Neuronal stem cell (in vitro differentiated cells): ENCODE results near the gene CDH23.
A peak's percentile ranks its signal among the peaks of the same experiment; 100 is the strongest.

Experiments used
- DNase-seq: peaks from one replicate; pipeline ENCODE4 v3.0.0-alpha.2; 2013; ENCODE audit warnings: low spot score
- H2AFZ ChIP-seq: one replicate; pipeline ENCODE4 v1.6.1; 2013; ENCODE audit warnings: mild to moderate bottlenecking, low read length, inconsistent platforms
- H2AK5ac ChIP-seq: 2 replicates; pipeline ENCODE4 v1.6.1; 2013; ENCODE audit warnings: low read depth, mild to moderate bottlenecking, inconsistent platforms, low read length, moderate library complexity, mixed read lengths
- H2BK120ac ChIP-seq: 2 replicates; pipeline ENCODE4 v1.6.1; 2013; ENCODE audit warnings: low read depth, mild to moderate bottlenecking, inconsistent platforms, low read length, moderate library complexity, mixed read lengths
- H2BK12ac ChIP-seq: one replicate; pipeline ENCODE4 v1.6.1; 2013; ENCODE audit warnings: low read length, inconsistent platforms
- H2BK15ac ChIP-seq: 2 replicates; pipeline ENCODE4 v1.6.1; 2013; ENCODE audit warnings: mild to moderate bottlenecking, low read length, inconsistent platforms, mixed read lengths
- H2BK5ac ChIP-seq: one replicate; pipeline ENCODE4 v1.6.1; 2013; ENCODE audit warnings: inconsistent platforms, mild to moderate bottlenecking, low read length, moderate library complexity
- H3K14ac ChIP-seq: one replicate; pipeline ENCODE4 v1.6.1; 2013; ENCODE audit warnings: low read length, inconsistent platforms
- H3K18ac ChIP-seq: 2 replicates; pipeline ENCODE4 v1.6.1; 2013; ENCODE audit warnings: low read length, inconsistent platforms
- H3K23ac ChIP-seq: 2 replicates; pipeline ENCODE4 v1.6.1; 2013; ENCODE audit warnings: low read depth, mild to moderate bottlenecking, mixed read lengths, low read length, inconsistent platforms; ENCODE audit not compliant: poor library complexity
- H3K27ac ChIP-seq: replicated peaks from 3 replicates; pipeline ENCODE4 v1.5.1; 2013; ENCODE audit warnings: low read length, inconsistent platforms
- H3K27me3 ChIP-seq, 3 experiments: 2 replicates each; pipeline ENCODE4 v1.6.1; 2013; ENCODE audit warnings: low read length in 3 of 3, mild to moderate bottlenecking in 2 of 3, inconsistent platforms in 1 of 3, low read depth in 1 of 3, mixed read lengths in 1 of 3, moderate library complexity in 1 of 3; ENCODE audit not compliant: control insufficient read depth in 3 of 3, insufficient read depth in 3 of 3
- H3K36me3 ChIP-seq, 2 donors: replicated peaks in 1 of 2; 2 replicates each; pipeline ENCODE4 v1.6.1; 2013; ENCODE audit warnings: low read length in 2 of 2; ENCODE audit not compliant: control insufficient read depth in 2 of 2, insufficient read depth in 2 of 2
- H3K4ac ChIP-seq: 2 replicates; pipeline ENCODE4 v1.6.1; 2013; ENCODE audit warnings: inconsistent platforms, mild to moderate bottlenecking, low read length, moderate library complexity
- H3K4me1 ChIP-seq, 2 donors: 1 replicate in 1 of 2; 2 replicates in 1 of 2; pipeline ENCODE4 v1.6.1; 2013; ENCODE audit warnings: low read length in 2 of 2, low read depth in 1 of 2; ENCODE audit not compliant: control insufficient read depth in 2 of 2, insufficient read depth in 1 of 2
- H3K4me2 ChIP-seq: one replicate; pipeline ENCODE4 v1.6.1; 2013; ENCODE audit warnings: mild to moderate bottlenecking, low read length, inconsistent platforms; ENCODE audit not compliant: insufficient read depth, poor library complexity, severe bottlenecking
- H3K4me3 ChIP-seq, 2 donors: 2 replicates each; pipeline ENCODE4 v1.5.1; 2013; ENCODE audit warnings: low read length in 2 of 2, mild to moderate bottlenecking in 2 of 2, inconsistent platforms in 1 of 2, moderate library complexity in 1 of 2
- H3K79me1 ChIP-seq: one replicate; pipeline ENCODE4 v1.6.1; 2013; ENCODE audit warnings: low read depth, mild to moderate bottlenecking, inconsistent platforms, low read length, moderate library complexity
- H3K9ac ChIP-seq: one replicate; pipeline ENCODE4 v1.6.1; 2013; ENCODE audit warnings: mild to moderate bottlenecking, low read depth, low read length, inconsistent platforms; ENCODE audit not compliant: poor library complexity
- H3K9me3 ChIP-seq, 2 donors: replicated peaks in 1 of 2; 2 replicates each; pipeline versions ENCODE3 to v1.6.1; 2013; ENCODE audit warnings: low read length in 2 of 2, mild to moderate bottlenecking in 2 of 2, inconsistent platforms in 1 of 2, low read depth in 1 of 2, mixed read lengths in 1 of 2, moderate library complexity in 1 of 2; ENCODE audit not compliant: control insufficient read depth in 2 of 2, insufficient read depth in 1 of 2
- H4K8ac ChIP-seq: one replicate; pipeline ENCODE4 v1.6.1; 2013; ENCODE audit warnings: low read depth, mild to moderate bottlenecking, inconsistent platforms, low read length, moderate library complexity
- H4K91ac ChIP-seq: one replicate; pipeline ENCODE4 v1.6.1; 2013; ENCODE audit warnings: low read length, low read depth, mild to moderate bottlenecking, inconsistent platforms; ENCODE audit not compliant: poor library complexity
- WGBS, 2 donors: extraction: QIAGEN DNeasy Blood & Tissue Kit; methylation state at CpG; one replicate each; pipeline ENCODE4 v1.1.7; 2013; ENCODE audit warnings: missing lambda C conversion rate in 2 of 2, mixed read lengths in 1 of 2; ENCODE audit not compliant: insufficient read length in 2 of 2, insufficient replicate concordance in 1 of 2; ENCODE audit errors: extremely low coverage in 2 of 2; 5-methylcytosine and 5-hydroxymethylcytosine counted together

Gene CDH23

DNA sequence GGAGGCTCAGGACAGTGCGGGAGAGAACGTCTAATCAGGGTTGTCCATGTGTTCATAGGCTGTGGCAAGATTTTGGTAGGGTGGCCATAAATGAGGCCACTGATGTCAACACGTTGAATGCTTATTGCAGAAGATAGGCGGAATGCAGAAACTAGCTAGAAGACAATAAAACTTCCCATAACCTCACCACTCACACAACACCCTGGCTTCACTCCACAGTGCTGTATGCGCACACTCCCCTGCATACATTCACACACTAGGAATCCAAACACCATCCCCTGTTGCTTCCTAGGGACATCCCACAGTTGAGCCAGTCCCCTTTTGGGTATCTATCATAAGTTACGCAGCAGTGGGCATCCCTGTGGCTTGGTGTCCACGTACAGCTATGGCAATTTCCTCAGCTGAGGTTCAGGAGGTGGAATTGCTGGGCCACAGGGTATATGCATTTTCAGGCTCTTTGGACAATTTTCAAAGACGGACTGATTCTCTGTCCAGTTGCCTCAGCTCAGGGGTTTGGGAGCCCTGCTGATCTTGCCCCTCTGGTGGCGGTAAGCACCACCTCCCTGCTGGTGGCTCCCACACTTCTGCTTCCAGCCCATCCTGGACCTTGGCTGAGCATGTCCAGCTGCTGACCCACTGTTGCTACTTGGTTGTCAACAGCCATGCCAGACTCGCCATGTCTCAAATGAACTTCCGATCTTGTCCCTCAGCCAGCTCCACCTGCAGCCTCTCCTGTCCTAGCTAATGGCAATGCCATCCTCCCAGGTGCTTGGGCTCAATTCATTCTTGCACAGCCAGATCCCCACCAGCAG lies 36.4 kb downstream of the CDH23 start:
- no peak overlapping the region for H3K4me2 ChIP-seq
- no peak overlapping the region for H2BK15ac ChIP-seq
- H2BK120ac ChIP-seq, result no peak overlapping the region
- H3K9me3 ChIP-seq, result no peaks in the 10 kb centered on the region
- H3K14ac ChIP-seq, result no peak overlapping the region
- H3K36me3 ChIP-seq, result no peaks in the 10 kb centered on the region
- H2AFZ ChIP-seq, result no peak overlapping the region
- no peaks in the 10 kb centered on the region for H3K27me3 ChIP-seq
- no peak overlapping the region for H4K8ac ChIP-seq
- H3K4me3 ChIP-seq, result no peak overlapping the region
- H2AK5ac ChIP-seq, result peak overlapping the region; percentile 8
- no peak overlapping the region for H3K23ac ChIP-seq
- H2BK12ac ChIP-seq, result no peak overlapping the region
- H3K27ac ChIP-seq, result no peak overlapping the region
- no peak overlapping the region for H4K91ac ChIP-seq
- no peak for DNase-seq
- H3K4ac ChIP-seq, result no peak overlapping the region
- H3K18ac ChIP-seq, result no peak overlapping the region
- no peak overlapping the region for H2BK5ac ChIP-seq
- H3K4me1 ChIP-seq, result peaks cover 4% of the 10 kb centered on the region in 2 donors
- H3K79me1 ChIP-seq, result no peaks in the 10 kb centered on the region
- no peak overlapping the region for H3K9ac ChIP-seq
- no CpG with 5 or more reads among the region's 11 CpGs for WGBS, 2 donors

DNA sequence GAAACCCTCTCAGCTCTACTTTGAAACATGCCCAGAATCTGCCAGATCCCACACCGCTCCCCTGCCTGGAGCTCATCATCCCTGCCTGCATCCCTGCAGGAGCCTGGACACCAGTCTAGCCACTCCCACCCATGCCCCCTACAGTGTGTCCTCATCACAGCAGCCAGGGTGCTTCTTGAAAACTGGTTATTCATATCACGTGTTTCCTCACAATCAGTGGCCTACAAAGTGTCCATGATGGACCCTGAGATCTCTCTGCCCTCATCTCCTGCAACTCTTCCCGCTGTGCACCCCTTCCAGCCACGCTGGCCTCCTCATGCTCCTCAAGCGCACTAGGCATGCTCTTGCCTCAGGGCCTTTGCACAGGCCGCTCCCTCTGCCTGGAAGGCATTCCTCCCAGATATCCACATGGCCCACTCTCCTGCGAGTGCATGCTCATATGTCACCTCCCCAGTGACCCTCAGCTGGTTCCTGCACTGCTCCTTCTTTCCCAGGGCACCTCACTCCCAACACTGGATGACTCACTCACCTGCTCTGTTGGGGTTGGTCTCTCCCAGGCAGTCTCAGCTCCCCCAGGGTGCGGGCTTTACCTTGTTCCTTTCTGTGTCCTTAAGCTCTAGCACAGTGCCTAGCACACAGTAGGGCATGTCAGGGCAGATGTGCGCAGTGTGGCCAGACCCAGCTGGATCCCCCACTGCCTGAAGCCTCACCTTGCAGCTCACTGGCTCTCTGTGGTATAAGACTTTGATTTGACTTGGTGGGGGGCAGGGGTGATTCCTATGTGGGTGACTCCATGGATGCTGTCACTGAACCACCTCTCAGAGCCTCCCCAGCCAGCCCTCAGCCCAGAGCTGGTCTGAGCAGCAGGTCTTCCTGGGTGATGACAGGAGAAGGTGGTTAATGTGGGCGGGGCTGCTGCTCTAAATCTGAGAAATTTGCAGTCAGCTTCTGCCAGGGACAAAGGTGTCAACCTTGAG lies 37.3 kb downstream of the CDH23 start:
- Histone ChIP-seq H3K27ac (no peak overlapping the region), H2BK12ac (no peak overlapping the region), H2AK5ac (peak overlapping the region; percentile 8), H3K14ac (no peak overlapping the region), H3K4me3 (no peak overlapping the region), H2BK15ac (no peak overlapping the region), H3K36me3 (no peaks in the 10 kb centered on the region), H3K27me3 (no peaks in the 10 kb centered on the region), H3K4me1 (peaks cover 4% of the 10 kb centered on the region in 2 donors), H3K9me3 (no peaks in the 10 kb centered on the region), H2AFZ (no peak overlapping the region), H3K79me1 (no peaks in the 10 kb centered on the region), H2BK5ac (no peak overlapping the region), H4K8ac (no peak overlapping the region), H3K23ac (no peak overlapping the region), H3K18ac (peak overlapping the region; percentile 25), H2BK120ac (no peak overlapping the region), H4K91ac (peak overlapping the region; percentile 25), H3K9ac (peak overlapping the region; percentile 35), H3K4me2 (no peak overlapping the region), H3K4ac (no peak overlapping the region)
- WGBS, 2 donors, result no CpG with 5 or more reads among the region's 10 CpGs
- no peak for DNase-seq

DNA sequence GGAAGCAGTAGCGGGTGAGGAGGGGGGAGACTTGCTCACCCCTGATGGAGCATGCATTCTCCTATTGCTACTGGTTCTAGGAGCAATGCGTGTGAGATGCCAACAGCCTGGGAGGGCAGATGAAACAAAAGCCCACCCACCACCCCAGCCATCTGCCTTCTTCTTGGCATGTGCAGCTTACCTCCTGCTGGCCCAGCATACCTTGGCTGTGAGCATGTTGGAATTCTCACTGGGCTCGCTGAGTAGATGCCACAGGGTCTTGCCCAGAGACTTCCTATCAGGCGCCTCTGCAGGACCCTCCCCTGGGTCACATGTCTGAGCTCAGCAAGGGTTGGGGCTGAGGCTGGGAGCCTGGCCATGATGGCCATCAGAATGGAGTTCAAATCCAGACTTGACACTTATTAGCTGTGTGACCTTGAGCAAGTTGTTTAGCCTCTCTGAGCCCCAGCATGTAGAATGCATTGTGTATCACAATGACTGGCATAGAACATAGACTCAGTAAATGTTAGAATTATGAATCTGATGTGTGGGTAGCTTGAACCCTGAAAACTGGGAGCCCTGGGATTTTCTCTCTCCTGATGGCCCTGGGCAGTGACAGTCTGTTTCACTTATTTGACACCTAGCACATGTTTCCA lies 38.2 kb downstream of the CDH23 start:
- no CpG with 5 or more reads among the region's 4 CpGs for WGBS, 2 donors
- Histone ChIP-seq H3K18ac (no peak overlapping the region), H2BK15ac (no peak overlapping the region), H3K4me2 (no peak overlapping the region), H3K79me1 (no peaks in the 10 kb centered on the region), H4K91ac (no peak overlapping the region), H2AK5ac (no peak overlapping the region), H2BK5ac (no peak overlapping the region), H3K9ac (no peak overlapping the region), H3K4me3 (no peak overlapping the region), H4K8ac (no peak overlapping the region), H2BK120ac (no peak overlapping the region), H3K4ac (no peak overlapping the region), H3K4me1 (peaks cover 4% of the 10 kb centered on the region in 2 donors), H2AFZ (no peak overlapping the region), H3K27me3 (peaks cover 0 to 2% (median 0%) of the 10 kb centered on the region in 3 experiments), H2BK12ac (no peak overlapping the region), H3K14ac (no peak overlapping the region), H3K23ac (no peak overlapping the region), H3K27ac (no peak overlapping the region), H3K9me3 (no peaks in the 10 kb centered on the region), H3K36me3 (no peaks in the 10 kb centered on the region)
- no peak for DNase-seq
